VCaP (cell line): Measurements from ENCODE around the gene PTPRN2.

Source experiments
- H3K27ac ChIP-seq: fragments of 450-650 bp; 2 replicates; pipeline ENCODE4 v1.5.1; 2017
- TF ChIP-seq, protein P1 (sequence below): fragments of 450-650 bp; conservative IDR thresholded peaks from 2 replicates; pipeline ENCODE4 v1.5.1; 2017; ENCODE audit warnings: mild to moderate bottlenecking, moderate library complexity

Gene PTPRN2

DNA sequence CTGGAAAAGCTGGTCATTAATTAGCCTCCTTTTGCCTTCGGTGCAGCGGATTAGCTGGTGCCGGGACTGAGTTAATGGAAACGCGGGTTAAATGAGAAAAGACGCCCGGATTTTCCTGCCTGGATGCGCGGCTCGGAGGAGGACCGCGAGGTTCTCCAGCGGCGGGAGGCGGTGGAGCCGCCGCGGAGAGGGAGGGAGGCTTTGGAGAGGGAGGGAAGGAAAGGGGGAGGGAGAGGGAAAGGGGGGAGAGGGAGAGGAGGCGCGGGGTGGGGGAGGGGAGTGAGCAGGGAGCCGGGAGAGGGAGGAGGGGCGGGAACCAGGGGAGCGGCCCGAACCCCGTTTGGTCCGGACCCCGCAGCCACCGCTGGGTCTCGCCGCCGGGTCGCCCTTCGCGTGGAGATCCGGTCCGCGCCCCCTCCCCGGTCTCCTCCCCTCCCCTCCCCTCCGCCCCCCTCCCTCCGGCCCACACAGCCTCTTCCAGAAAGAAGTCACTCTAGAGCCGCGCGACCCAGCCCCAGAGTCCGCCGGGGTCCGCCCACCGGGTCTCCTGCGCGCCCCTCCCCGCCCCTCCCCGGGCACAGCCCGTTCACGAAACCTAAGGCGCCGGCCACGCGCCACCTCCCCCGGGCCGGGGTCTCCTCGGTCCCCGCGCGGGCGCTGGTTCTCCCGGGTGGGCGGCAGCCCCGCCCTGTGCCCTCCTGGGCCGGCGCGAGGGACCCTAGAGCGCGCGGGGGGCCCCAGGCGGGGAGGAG, 903.3 kb downstream of the PTPRN2 start:
- TF ChIP-seq, protein P1, sequence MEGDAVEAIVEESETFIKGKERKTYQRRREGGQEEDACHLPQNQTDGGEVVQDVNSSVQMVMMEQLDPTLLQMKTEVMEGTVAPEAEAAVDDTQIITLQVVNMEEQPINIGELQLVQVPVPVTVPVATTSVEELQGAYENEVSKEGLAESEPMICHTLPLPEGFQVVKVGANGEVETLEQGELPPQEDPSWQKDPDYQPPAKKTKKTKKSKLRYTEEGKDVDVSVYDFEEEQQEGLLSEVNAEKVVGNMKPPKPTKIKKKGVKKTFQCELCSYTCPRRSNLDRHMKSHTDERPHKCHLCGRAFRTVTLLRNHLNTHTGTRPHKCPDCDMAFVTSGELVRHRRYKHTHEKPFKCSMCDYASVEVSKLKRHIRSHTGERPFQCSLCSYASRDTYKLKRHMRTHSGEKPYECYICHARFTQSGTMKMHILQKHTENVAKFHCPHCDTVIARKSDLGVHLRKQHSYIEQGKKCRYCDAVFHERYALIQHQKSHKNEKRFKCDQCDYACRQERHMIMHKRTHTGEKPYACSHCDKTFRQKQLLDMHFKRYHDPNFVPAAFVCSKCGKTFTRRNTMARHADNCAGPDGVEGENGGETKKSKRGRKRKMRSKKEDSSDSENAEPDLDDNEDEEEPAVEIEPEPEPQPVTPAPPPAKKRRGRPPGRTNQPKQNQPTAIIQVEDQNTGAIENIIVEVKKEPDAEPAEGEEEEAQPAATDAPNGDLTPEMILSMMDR = no peak
- no peak overlapping the region; the same call in 1 of the 2 replicates for H3K27ac ChIP-seq

GRCh38 chr7:157683747-157684156, 903.9 kb downstream of the PTPRN2 start:
- TF ChIP-seq, protein P1 = no peak
- no peak overlapping the region; the same call in 1 of the 2 replicates for H3K27ac ChIP-seq

DNA sequence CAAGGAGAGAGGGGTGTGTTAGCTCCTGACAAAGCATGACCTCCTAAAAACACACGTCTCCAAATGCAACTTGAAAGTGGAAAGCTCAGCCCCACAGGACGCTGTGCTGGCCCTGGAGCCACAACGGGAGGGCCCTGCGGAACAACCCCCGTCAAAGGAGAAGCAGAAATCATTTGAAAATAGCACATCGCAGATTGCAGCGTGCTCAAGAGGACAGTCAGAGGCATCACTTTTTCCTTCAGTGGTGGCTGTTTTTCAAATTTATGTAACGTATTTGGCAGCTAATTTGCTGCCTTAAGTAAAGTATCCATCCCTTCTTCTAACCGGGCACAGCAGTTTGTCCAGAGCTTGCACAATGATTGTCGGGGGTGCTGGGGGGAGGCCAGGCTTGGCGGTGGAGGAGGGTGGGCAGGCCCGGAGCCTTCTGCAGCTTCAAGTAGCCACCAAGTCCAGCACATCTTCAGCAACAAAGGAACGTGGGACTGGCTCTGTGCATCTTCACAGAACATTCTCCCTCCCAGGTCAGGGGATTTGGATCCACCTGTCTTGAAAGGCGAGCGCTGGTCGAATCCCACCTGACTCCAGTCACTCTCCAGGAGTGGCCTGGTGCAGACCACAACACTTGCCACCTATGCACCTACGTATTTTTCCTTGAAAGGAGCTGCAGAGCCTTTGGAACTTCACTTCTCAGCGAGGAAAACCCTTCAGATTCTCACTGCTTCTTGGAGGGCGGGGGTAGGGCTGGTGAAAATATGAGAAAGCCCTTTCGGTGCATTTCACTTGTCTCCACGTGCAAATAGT, 904.5 kb downstream of the PTPRN2 start:
- H3K27ac ChIP-seq = no peak overlapping the region
- TF ChIP-seq, protein P1 = no peak

GRCh38 chr7:157682064-157682945, 905.3 kb downstream of the PTPRN2 start:
- TF ChIP-seq, protein P1 = no peak
- no peak overlapping the region for H3K27ac ChIP-seq

DNA sequence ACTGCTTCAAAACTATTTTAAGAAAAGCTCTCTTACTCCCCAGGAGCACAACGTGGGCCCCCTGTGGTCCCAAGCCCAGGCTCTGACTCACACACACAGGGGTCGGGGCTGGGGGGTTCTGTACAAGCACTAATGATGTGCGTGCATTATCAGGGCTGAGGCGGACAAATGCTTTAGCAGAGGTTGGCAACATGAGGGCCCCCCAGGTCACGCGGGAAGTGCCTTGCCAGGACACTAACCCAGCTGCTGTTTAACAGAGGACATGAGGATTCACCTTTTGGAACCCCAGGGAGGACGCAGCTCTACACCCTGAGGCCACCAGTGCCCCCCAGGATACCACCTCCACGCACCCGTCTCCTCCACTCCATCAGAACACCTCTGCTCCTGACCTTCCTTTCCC, 908.0 kb downstream of the PTPRN2 start:
- TF ChIP-seq, protein P1 = no peak
- no peak overlapping the region for H3K27ac ChIP-seq

DNA sequence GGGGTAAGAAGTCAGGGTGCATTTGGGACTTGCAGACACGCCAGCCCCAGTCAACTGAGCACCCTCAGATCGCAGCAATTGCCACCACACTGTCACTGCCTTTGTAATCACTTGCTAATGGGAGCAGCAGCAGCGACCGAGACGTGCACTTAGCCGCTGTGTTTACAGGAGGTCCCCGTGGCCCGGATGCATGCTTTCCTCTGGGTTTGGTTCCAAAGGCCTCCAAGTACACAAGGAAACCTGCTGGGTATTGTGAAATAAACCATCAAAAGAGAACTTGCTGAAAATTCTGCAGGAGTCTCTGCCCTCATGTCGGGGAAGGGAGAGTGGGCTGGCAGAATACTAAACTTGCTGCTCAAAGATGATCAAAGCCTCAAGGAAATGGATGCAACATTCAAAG, 909.1 kb downstream of the PTPRN2 start:
- TF ChIP-seq, protein P1 = no peak
- H3K27ac ChIP-seq = no peak overlapping the region
